ENCODE results near the gene ABHD17C. TPM values are rescaled to one million over a fixed set of nuclear protein-coding genes. Genes with fewer than 3 reads are reported as not detected.
"Not testable (repeated sequence)": the region's sequence is repeated elsewhere in the genome, so short reads cannot be mapped to it uniquely, and the experiment has no call there.

Gene ABHD17C
- total RNA-seq, result 11.2 TPM

GRCh38 chr15:80695099-80695910, at the start of gene ABHD17C:
TSS of gene ABHD17C (plus strand) at chr15:80695310. CDS start at chr15:80695430, 120 bp downstream.
- peak; percentile 52 for DNase-seq (ENCODE audit: low spot score)

- no peak for DNase-seq (ENCODE audit: low spot score)
Measured at GRCh38 chr15:80645494-80646065, 49.5 kb upstream of the ABHD17C start.

GRCh38 chr15:80647424-80647823, 47.7 kb upstream of the ABHD17C start:
- DNase-seq (ENCODE audit: low spot score), result not testable (repeated sequence)

- DNase-seq (ENCODE audit: low spot score), result no peak
Measured at GRCh38 chr15:80654299-80654698, 40.8 kb upstream of the ABHD17C start.

GRCh38 chr15:80659375-80659774, 35.7 kb upstream of the ABHD17C start:
- DNase-seq (ENCODE audit: low spot score), result no peak

GRCh38 chr15:80660119-80660518, 35.0 kb upstream of the ABHD17C start:
- DNase-seq (ENCODE audit: low spot score), result no peak

- DNase-seq (ENCODE audit: low spot score), result no peak
Measured at GRCh38 chr15:80662129-80662528, 33.0 kb upstream of the ABHD17C start.

GRCh38 chr15:80662757-80663553, 32.2 kb upstream of the ABHD17C start:
- DNase-seq (ENCODE audit: low spot score), result no peak

GRCh38 chr15:80665151-80665550, 30.0 kb upstream of the ABHD17C start:
- DNase-seq (ENCODE audit: low spot score), result no peak

- DNase-seq (ENCODE audit: low spot score), result no peak
Measured at GRCh38 chr15:80667936-80668335, 27.2 kb upstream of the ABHD17C start.

GRCh38 chr15:80668546-80669236, 26.4 kb upstream of the ABHD17C start:
- DNase-seq (ENCODE audit: low spot score), result no peak

- no peak for DNase-seq (ENCODE audit: low spot score)
Measured at GRCh38 chr15:80669663-80670273, 25.3 kb upstream of the ABHD17C start.

GRCh38 chr15:80673561-80674244, 21.4 kb upstream of the ABHD17C start:
- DNase-seq (ENCODE audit: low spot score), result no peak

- no peak for DNase-seq (ENCODE audit: low spot score)
Measured at GRCh38 chr15:80674245-80674614, 20.9 kb upstream of the ABHD17C start.

- no peak for DNase-seq (ENCODE audit: low spot score)
Measured at GRCh38 chr15:80677041-80677440, 18.1 kb upstream of the ABHD17C start.

GRCh38 chr15:80679167-80679803, 15.8 kb upstream of the ABHD17C start:
- no peak for DNase-seq (ENCODE audit: low spot score)

GRCh38 chr15:80679804-80680175, 15.3 kb upstream of the ABHD17C start:
- no peak for DNase-seq (ENCODE audit: low spot score)

GRCh38 chr15:80682201-80682600, 12.9 kb upstream of the ABHD17C start:
- DNase-seq (ENCODE audit: low spot score), result no peak

GRCh38 chr15:80684697-80685096, 10.4 kb upstream of the ABHD17C start:
- DNase-seq (ENCODE audit: low spot score), result no peak

- DNase-seq (ENCODE audit: low spot score), result no peak
Measured at GRCh38 chr15:80685628-80686027, 9.5 kb upstream of the ABHD17C start.

GRCh38 chr15:80689294-80689693, 5.8 kb upstream of the ABHD17C start:
- DNase-seq (ENCODE audit: low spot score), result no peak

Measured in mucosa of gallbladder (tissue), 1 donor.